GM19324 (cell line): ENCODE data around the gene FMNL3.
"Not testable (repeated sequence)": the region's sequence is repeated elsewhere in the genome, so short reads cannot be mapped to it uniquely, and the experiment has no call there.

Experiments used
- ATAC-seq: cut with Tn5 transposase; IDR thresholded peaks from one replicate; pipeline ENCODE4 v1.9.1; 2021; ENCODE audit warnings: mild to moderate bottlenecking, moderate library complexity; ENCODE audit not compliant: unreplicated experiment, low FRiP score

FMNL3 gene, protein sequence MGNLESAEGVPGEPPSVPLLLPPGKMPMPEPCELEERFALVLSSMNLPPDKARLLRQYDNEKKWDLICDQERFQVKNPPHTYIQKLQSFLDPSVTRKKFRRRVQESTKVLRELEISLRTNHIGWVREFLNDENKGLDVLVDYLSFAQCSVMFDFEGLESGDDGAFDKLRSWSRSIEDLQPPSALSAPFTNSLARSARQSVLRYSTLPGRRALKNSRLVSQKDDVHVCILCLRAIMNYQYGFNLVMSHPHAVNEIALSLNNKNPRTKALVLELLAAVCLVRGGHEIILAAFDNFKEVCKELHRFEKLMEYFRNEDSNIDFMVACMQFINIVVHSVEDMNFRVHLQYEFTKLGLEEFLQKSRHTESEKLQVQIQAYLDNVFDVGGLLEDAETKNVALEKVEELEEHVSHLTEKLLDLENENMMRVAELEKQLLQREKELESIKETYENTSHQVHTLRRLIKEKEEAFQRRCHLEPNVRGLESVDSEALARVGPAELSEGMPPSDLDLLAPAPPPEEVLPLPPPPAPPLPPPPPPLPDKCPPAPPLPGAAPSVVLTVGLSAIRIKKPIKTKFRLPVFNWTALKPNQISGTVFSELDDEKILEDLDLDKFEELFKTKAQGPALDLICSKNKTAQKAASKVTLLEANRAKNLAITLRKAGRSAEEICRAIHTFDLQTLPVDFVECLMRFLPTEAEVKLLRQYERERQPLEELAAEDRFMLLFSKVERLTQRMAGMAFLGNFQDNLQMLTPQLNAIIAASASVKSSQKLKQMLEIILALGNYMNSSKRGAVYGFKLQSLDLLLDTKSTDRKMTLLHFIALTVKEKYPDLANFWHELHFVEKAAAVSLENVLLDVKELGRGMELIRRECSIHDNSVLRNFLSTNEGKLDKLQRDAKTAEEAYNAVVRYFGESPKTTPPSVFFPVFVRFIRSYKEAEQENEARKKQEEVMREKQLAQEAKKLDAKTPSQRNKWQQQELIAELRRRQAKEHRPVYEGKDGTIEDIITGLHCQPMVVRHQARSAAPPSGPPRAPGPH

DNA sequence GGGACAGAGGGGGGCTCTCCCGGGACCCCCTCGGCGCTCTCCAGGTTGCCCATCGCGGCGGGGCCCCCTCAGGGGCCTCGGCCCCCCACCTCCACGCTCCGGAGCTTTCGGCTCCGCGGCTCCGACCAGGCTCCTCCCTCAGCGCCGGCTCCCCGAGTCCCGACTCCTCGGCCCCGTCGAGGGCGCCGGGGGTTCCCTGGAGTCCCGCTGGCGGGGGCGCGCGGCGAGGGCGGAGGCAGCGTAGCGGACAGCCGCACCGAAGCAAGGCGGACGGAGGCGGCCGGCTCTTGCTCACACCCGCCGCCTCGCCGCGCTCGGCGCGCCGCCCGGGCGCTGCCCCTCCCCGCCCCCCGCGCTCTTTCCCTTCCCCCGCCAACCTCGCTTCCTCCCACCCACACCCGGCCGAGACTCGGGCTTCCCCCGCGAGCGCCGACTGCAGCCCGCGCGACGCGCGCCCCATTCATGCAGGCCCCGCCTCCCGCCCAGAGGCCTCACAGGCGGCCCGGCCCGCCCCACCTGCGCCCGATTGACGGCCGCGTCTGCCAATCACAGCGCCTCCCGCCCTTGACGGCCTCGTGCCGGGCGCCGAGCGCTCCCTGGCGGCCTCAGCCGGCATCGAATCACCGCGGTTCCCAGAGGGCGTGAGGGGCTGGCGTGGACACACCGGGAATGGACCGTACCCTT is at the start of gene FMNL3:
Gene FMNL3 (minus strand): TSS at position 278 of the 684 bp plus-strand sequence. CDS start 225 bp downstream, at position 53.
- peak; percentile 90 for ATAC-seq

DNA sequence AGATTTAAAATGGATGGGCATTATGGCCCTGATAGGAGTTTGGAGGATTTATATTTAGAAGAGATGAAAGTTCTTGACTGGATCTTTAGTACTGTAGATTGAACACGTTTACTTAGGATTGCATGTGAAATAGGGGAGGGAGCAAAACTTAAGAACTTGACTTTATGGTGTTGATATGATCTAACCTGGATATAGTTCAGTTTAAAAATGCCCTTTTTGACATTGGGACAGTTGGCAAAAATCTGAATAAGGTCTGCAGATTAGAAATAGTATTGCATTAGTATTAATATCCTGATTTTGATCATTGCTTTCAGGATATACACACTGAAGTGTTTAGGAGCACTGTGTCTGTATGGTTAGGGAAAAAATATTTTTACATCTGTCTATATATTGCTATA is 43.8 kb upstream of the FMNL3 start:
- ATAC-seq, result no peak

DNA sequence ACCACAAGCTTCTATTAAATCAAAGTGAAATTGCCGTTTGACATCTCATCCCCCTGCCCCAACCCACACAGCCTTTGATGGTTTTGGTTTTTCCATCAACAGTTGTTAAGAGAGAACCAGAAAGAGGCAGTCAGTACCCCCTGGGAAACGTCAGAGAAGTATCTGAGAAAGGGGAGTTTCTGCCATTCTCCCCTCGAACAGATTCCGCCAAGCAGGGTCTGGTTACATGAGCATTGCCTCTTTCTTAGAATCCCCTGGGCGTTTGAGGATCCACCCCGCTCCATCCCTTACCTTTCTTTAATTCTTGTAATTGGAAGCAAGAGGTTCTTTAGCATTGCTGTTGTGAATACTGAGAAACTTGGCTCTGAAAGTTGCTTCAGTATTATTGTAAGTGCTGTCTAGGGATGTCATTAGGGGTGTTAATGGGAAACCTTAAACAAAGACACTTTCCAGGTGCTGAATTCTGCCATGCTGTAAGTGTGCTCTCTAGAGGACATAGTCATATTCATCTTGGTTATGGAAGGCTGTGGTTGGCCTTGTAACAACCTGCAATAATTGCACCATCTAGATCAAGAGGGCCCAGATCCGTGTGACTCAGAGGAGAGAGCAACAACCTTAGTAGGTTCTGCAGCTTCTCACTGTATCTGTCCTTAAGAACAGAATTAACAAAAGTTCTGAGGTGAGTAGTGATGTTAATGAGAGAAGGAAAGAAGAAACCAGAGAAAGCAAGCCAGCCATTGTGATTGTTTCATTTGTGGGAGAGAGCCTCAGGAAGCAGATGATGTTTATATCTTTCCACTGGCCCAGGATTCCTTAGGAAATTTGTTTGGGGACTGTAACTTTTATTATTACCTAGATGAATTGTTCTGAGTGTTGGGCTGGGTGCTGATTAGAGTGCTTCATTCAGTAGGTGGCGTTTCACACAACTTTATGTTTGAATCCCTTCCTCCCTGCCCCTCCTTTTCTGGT is 43.1 kb upstream of the FMNL3 start:
- no peak for ATAC-seq

DNA sequence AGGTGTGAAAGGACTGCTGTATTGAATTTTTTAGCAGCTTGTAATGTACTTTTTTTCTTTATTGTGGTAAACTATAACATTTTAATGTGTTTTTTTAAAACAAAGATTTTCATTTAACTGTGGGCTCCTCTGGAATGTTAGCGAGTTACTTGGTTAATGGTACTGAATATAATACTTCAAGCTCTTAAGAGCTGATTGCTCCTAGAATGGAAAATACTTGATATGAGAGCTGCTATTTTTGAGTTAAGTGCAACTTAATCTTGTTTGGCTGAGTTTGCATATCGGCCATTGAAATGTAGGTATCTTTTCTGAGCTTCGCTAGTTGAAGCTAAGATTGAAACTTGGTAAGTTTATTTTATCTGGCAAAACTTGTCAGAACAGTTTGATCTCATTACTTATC is 41.6 kb upstream of the FMNL3 start:
- no peak for ATAC-seq

DNA sequence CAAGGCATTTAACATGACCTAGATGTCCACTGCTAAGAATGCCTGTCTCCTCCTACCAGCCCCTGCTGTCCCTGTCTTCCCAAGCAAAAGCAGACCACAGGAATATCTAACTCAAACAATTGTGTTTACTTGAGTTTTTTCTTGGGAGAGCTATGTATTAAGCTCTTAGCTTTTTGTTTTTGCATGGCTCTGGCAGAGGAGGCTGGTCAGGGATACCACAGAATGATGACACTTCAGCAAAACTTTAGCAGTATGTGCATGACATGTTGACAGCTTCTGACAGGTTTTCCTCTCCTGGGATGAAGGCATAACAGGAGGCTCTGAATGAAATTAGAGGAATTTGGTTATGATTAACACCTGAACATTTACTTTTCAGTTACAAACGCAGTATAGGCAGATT is 41.1 kb upstream of the FMNL3 start:
- ATAC-seq, result no peak

DNA sequence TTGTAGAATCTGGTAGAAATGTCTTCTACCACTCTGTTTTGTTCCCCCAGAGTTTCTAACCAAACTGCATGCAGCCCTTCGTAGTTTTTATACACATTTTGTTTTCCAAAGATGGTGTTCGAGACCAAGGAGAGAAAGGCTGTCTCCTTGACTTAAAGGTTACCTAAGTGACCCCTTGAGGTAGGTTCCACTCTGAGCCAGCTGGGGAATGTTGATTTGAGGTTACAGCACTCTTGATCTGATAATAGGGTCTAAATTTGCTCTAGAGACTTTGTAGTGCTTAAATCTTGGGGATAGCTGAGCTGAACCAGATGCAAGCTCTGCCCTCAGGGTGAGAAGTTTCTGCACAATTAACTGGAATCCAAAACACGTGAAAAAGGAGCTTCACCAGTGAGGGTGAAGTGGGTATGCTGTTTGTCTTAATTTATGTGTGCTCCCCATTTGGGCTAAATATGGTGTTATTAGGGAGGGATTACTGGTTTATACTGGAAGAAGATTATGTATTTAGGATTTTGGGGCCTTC is 37.2 kb upstream of the FMNL3 start:
- ATAC-seq, result no peak

DNA sequence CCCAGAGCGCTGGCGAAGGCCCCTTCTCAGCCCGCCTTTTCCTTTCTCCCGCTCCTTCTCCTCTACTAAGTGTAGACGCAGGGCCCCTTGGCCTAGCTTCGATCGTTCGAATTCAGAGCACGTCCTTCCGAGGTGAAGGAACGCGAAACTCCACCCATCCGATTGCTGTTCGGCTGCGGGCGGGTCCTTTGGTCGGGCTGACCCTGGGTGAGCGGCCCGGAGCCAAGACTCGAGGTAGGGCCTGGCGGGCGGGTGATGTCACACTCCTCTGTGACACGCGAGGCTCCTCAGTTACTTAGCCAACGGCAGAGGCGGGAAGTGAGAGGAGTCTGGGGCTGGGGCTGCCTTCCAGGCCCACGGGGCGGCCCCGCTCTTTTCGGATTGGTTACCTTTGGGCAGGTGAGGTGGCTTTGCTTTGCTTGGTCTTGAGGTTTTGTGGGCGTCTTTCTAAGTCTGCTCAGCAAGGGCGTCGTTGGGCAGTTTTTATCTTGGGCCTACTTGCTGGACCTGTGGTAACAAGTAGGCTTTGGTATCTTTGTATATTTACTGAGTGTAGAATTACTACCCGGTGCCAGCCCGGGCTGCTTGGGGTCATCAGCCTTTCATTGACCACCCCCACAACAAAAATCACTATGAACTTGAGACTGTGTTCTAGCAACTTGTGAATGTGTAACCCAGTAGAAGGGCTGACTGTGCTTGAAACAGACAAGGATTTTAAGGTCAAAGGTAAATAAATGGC is 34.8 kb upstream of the FMNL3 start:
- ATAC-seq, result peak; percentile 45

DNA sequence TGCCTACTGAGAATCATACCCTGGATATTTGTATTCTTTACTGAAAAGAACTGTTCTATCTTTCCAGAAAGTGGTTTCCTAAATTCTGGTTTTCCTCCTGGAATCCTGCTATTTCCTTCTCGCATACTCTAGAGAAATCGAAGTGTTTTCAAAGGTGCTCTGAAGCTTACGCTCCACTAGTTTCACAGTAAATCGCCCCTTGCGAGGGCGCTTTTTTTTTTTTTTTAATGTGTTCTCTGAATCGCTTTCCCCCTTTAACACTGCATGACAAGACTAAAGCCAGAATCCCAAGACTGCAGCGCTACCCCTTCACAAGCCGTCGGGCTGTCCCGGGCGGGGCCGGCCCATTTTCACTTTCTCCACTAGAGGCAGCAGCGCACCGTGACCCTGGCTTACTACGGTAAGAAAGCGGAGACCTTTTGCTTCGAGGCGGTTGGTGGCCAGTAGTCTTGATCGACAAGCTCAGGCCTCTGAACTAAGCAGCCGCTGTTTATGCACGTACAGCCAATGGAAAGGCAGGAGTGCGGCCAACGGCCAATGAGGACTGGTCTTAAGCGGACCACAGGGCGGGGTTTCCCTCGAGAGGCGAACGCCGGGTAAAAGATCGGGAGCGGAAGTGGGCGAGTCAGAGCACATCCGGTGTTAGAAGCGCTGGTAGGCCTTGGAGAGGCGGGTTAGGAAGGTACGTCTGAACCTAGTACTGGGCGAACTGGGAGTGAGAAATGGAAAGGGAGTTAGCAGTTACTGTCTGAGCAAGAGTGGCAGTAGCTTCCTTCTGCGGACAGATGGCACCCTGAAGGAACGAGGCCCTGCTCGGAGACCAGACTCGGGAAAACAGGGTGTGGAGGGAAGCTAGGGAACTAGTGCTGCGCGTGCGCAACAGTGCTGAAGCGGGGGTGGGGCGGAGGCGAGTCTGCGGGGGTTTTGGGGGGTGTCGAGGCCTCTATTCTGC is 34.0 kb upstream of the FMNL3 start, which contains the start of gene TMBIM6:
Gene TMBIM6 (plus strand): TSS at position 628 of the 952 bp plus-strand sequence. CDS start 10,937 bp downstream, outside the sequence.
- ATAC-seq, result peak; percentile 99

DNA sequence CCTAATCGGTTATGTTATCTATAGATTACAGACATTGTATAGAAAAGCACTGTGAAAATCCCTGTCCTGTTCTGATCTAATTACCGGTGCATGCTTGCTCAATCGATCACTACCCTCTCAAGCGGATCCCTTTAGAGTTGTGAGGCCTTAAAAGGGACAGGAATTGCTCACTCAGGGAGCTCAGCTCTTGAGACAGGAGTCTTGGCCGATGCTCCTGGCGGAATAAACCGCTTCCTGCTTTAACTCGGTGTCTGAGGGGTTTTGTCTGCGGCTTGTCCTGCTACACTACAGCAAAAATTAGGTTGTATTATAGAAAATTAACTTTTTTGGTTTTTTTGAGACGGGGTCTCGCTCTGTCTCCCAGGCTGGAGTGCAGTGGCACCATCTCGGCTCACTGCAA is 33.1 kb upstream of the FMNL3 start:
- ATAC-seq, result not testable (repeated sequence)

DNA sequence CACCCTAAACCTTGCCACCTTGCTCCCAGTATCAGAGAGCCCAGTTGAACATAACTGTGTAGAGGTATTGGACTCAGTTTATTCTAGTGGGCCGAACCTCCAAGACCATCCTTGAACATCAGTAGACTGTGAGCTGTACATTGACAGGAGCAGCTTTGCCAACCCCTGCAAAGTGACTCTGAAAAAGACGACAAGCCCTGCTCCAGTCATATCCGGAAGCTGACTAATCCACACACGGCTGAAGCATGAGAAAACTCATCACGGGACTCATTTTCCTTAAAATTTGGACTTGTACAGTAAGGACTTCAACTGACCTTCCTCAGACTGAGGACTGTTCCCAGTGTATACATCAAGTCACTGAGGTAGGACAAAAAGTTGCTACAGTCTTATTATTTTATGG is 31.5 kb upstream of the FMNL3 start:
- not testable (repeated sequence) for ATAC-seq

DNA sequence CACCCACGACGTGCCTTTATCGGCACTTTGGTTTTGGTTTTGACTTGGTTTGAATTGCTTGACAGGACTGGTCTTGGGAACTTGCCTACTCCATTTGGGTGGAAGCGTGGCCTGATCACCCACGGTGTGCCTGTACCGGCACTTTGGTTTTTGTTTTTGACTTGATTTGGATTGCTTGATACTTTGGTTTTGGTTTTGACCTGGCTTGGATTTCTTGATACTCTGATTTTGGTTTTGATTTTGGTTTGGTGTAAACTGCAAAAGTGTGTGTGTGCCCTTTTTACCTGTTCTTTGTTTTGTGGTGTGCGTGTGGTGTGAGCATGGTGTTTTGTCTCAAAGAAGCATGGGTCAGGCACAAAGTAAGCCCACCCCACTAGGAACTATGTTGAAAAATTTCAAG is 27.7 kb upstream of the FMNL3 start:
- not testable (repeated sequence) for ATAC-seq

DNA sequence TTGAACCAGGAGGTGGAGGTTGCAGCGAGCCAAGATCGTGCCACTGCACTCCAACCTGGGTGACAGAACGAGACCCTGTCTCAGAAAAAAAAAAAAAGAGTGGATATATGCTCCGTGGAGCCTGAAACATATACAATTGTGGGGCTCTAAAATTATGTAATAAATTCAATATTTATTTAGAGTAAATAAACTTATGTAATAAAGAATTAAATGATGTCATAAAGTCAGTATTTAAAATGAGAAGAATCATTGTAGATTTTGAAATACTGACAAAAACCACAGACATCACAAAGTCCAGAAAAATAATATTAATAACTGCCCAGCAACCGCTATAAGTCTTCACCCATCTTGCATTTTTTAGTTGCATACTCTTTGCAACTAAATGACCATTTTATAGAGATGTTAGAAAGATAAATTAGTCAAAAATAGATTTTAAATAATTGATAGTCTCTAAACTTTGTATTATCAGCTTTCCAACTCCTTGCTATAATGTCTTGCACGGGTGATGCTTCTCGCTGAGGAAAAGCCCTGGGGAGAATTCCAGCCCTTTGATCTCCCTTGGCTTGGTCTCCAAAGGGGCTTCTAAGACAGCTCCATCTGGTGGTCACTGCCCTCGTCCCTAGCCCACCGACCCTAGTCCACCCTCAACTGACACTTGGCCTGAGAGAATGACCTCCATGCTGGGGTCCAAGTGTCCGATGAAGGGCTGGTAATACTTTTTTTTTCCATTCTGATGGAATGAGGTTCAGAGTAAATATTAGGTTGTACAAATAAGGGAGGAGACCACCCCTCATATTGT is 26.2 kb upstream of the FMNL3 start:
- ATAC-seq, result no peak

DNA sequence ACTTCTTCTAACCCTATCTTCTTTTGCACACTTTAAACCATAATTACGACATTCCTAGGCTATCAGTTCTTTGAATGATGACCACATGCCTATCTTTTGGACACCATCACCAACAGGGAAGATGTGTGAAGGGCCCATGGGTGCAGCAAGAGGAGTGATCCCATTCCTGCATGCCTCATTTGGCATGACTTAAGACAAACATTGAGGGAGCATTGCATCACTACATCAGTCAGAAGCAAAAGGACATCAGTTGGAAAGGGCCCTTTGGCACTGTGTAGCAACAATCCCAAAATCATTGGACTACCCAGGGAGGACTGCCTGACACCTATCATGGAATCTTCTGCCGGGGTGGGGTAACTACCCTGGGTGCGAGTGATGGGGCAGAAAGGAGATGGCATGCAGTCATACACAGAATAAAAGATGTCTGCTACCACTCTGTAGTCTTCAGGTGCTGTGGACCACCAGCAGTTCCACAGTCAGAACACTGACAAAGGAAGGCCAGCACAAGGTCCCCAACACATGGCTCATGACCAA is 23.4 kb upstream of the FMNL3 start:
- ATAC-seq, result no peak

DNA sequence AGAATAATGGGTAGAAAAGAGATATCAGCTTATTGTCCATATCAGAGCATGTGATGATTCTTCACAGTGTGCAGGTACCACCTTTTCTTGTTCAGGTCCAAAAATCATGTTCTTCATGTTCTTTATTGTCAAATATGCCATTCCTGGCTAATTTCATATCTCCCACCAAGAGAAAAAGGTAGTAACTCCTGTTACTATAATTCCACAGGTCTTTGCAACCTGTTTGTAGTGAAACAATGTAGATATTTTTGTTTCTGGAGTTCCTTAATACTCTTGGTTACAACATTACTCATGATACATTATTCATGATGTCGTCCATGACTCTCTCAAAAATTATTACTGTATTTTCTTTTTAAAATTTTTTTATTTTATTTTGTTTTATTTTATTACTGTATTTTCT is 22.8 kb upstream of the FMNL3 start:
- ATAC-seq, result no peak

DNA sequence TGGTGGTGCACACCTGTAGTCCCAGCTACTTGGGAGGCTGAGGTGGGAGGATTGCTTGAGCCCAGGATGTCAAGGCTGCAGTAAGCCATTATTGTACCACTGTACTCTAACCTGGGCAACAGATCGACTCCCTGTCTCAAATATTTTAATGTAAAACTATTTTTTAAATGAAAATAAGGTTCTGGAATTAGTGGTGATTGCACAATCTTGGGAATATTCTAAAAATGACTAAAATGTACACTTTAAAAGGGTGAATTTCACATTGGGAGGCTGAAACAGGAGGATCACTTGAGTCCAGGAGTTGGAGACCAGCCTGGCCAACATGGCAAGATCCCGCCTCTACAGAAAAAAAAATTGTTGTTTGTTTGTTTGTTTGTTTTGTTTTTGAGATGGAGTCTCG is 21.2 kb upstream of the FMNL3 start:
- no peak for ATAC-seq

DNA sequence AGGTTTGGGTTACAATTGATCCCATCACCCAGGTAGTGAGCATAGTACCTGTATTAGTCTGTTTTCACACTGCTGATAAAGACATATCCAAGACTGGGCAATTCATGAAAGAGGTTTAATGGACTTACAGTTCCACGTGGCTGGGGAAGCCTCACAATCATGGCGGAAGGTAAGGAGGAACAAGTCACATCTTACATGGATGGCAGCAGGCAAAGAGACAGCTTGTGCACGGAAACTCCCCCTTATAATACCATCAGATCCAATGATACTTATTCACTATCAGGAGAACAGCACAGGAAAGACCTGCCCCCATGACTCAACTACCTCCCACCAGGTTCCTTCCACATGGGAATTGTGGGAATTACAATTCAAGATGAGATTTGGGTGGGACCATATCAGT is 14.2 kb upstream of the FMNL3 start:
- not testable (repeated sequence) for ATAC-seq
